WTC11 (cell line): Measurements from ENCODE around the gene SYMPK. TPM values are rescaled to one million over a fixed set of nuclear protein-coding genes. Genes with fewer than 3 reads are reported as not detected.
A peak's percentile ranks its signal among the peaks of the same experiment; 100 is the strongest.

ENCODE experiments used
- ATAC-seq: fragments of 200-7000 bp; cut with Tn5 transposase; 2 replicates; pipeline ENCODE4 v1.10.0; 2021; ENCODE audit warnings: mild to moderate bottlenecking, moderate library complexity
- CTCF ChIA-PET: fragments of 300-600 bp; sonication (Branson Sonifier 250); formaldehyde crosslinking; loops from one replicate; lab custom pipeline; 2021; ENCODE audit warnings: antibody characterized with exemption; lab: Charles Lee
- POLR2A ChIA-PET: fragments of 350-600 bp; sonication (Branson Sonifier 250); formaldehyde crosslinking; loops from one replicate; lab custom pipeline; 2021; ENCODE audit warnings: antibody characterized with exemption; lab: Charles Lee
- DNase-seq: peaks from one replicate; pipeline ENCODE4 v3.0.0; 2021; ENCODE audit warnings: low spot score
- H3K27ac Mint-ChIP-seq: 2 replicates; pipeline ENCODE4 v1.8.0; 2021; ENCODE audit warnings: mixed read lengths
- H3K27me3 Mint-ChIP-seq: 2 replicates; pipeline ENCODE4 v1.8.0; 2021; ENCODE audit warnings: low read depth, mild to moderate bottlenecking, moderate library complexity, mixed read lengths
- H3K36me3 Mint-ChIP-seq: 2 replicates; pipeline ENCODE4 v1.8.0; 2021; ENCODE audit warnings: mixed read lengths
- H3K4me1 Mint-ChIP-seq: 2 replicates; pipeline ENCODE4 v1.8.0; 2022; ENCODE audit warnings: mixed read lengths
- H3K4me3 Mint-ChIP-seq: 2 replicates; pipeline ENCODE4 v1.8.0; 2021; ENCODE audit warnings: mild to moderate bottlenecking, moderate library complexity, mixed read lengths
- H3K9me3 Mint-ChIP-seq: 2 replicates; pipeline ENCODE4 v1.8.0; 2021; ENCODE audit warnings: mixed read lengths
- FOXJ3 ChIP-seq: sonication (generic); formaldehyde crosslinking; IDR thresholded peaks from 2 replicates; pipeline ENCODE4 v1.9.0; 2021; ENCODE audit warnings: missing genetic modification reagents, mild to moderate bottlenecking, borderline replicate concordance
- NFE2L1 ChIP-seq: sonication (generic); formaldehyde crosslinking; IDR thresholded peaks from 2 replicates; pipeline ENCODE4 v1.8.1; 2023; ENCODE audit warnings: missing genetic modification reagents
- TCF7 ChIP-seq: sonication (generic); formaldehyde crosslinking; IDR thresholded peaks from 2 replicates; pipeline ENCODE4 v1.8.0; 2022; ENCODE audit warnings: mild to moderate bottlenecking, low read depth, missing genetic modification reagents, moderate library complexity
- total RNA-seq: library from RNA; stranded (reverse); gene quantifications from 3 replicates; pipeline ENCODE4 v1.2.3, GENCODE V29; 2021
- TF ChIP-seq, protein P1 (sequence below): sonication (generic); formaldehyde crosslinking; conservative IDR thresholded peaks from 2 replicates; pipeline ENCODE4 v1.8.1; 2023; ENCODE audit warnings: mild to moderate bottlenecking, low read depth, missing genetic modification reagents, moderate library complexity
- TF ChIP-seq, protein P2 (sequence below): fragments of 250-450 bp; sonication (Bioruptor Pico); IDR thresholded peaks from 2 replicates; pipeline ENCODE4 v1.8.0; 2021; ENCODE audit warnings: mild to moderate bottlenecking
- TF ChIP-seq, protein P3 (sequence below): sonication (generic); formaldehyde crosslinking; IDR thresholded peaks from 2 replicates; pipeline ENCODE4 v1.8.1; 2022; ENCODE audit warnings: low read depth, missing genetic modification reagents, borderline replicate concordance
- TF ChIP-seq, protein P4 (sequence below): sonication (generic); formaldehyde crosslinking; IDR thresholded peaks from 2 replicates; pipeline ENCODE4 v1.8.1; 2022; ENCODE audit warnings: mild to moderate bottlenecking, moderate library complexity, missing genetic modification reagents
- TF ChIP-seq, protein P5 (sequence below): sonication (generic); formaldehyde crosslinking; IDR thresholded peaks from 2 replicates; pipeline ENCODE4 v1.8.0; 2023; ENCODE audit warnings: mild to moderate bottlenecking, missing genetic modification reagents
- TF ChIP-seq, protein P6 (sequence below): fragments of 250-450 bp; sonication (Bioruptor Pico); IDR thresholded peaks from 2 replicates; pipeline ENCODE4 v1.9.0; 2021; ENCODE audit warnings: moderate library complexity, mild to moderate bottlenecking, inconsistent platforms, borderline replicate concordance
- TF ChIP-seq, protein P7 (sequence below): sonication (generic); formaldehyde crosslinking; IDR thresholded peaks from 2 replicates; pipeline ENCODE4 v1.8.1; 2023; ENCODE audit warnings: mild to moderate bottlenecking, moderate library complexity, missing genetic modification reagents
- TF ChIP-seq, protein P8 (sequence below): sonication (generic); formaldehyde crosslinking; IDR thresholded peaks from 2 replicates; pipeline ENCODE4 v1.8.0; 2022; ENCODE audit warnings: mild to moderate bottlenecking, missing genetic modification reagents
- TF ChIP-seq, protein P9 (sequence below): sonication (generic); formaldehyde crosslinking; IDR thresholded peaks from 2 replicates; pipeline ENCODE4 v1.8.1; 2023; ENCODE audit warnings: mild to moderate bottlenecking, missing genetic modification reagents

The SYMPK gene
- total RNA-seq, 1 experiment from 2014 or later: 106 TPM

DNA sequence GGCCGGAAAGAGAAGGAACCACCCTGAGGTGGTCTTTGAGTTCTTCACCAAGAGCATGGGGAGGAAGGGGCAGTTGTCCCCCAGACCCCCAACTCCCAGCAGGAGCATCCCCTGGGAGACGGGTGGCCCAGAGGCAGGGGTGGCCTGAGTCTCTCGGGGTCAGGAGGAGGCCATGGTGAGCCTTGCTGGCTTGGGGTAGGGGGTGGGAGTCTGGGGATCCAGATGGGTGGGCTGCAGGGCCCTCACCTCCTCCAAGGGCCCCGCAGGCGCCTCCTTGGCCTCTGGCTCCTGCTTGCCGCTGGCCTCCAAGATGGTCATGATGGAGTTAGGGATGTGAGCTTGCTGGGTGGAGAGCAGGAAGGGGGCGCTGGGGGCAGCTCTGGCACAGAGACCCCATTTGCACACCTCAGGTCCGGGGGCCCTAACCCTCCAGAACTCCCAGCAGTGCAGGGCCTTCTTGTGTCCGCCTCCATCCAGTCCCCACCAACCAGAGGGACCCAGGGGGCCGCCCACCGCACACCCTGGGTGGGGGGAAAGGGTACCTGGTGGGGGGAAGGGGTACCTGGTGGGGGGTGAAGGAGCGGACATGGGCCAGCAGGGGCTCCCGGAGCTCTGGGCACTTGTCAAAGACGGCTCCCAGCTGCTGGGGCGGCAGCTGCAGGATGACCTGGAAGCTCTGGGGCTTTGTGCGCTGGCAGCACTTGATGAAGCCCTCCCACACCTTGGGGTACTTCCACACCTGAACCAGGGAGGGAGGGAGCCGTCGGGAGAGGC, 46.5 kb downstream of the SYMPK start:
- no peaks in the 10 kb centered on the region for H3K9me3 Mint-ChIP-seq
- H3K27me3 Mint-ChIP-seq: no peaks in the 10 kb centered on the region; the same call in none of the 2 replicates
- no peak for TF ChIP-seq TCF7 (CRISPR knock-in tag)
- TF ChIP-seq, protein P1, sequence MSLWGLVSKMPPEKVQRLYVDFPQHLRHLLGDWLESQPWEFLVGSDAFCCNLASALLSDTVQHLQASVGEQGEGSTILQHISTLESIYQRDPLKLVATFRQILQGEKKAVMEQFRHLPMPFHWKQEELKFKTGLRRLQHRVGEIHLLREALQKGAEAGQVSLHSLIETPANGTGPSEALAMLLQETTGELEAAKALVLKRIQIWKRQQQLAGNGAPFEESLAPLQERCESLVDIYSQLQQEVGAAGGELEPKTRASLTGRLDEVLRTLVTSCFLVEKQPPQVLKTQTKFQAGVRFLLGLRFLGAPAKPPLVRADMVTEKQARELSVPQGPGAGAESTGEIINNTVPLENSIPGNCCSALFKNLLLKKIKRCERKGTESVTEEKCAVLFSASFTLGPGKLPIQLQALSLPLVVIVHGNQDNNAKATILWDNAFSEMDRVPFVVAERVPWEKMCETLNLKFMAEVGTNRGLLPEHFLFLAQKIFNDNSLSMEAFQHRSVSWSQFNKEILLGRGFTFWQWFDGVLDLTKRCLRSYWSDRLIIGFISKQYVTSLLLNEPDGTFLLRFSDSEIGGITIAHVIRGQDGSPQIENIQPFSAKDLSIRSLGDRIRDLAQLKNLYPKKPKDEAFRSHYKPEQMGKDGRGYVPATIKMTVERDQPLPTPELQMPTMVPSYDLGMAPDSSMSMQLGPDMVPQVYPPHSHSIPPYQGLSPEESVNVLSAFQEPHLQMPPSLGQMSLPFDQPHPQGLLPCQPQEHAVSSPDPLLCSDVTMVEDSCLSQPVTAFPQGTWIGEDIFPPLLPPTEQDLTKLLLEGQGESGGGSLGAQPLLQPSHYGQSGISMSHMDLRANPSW (CRISPR knock-in tag): no peak
- TF ChIP-seq, protein P2, sequence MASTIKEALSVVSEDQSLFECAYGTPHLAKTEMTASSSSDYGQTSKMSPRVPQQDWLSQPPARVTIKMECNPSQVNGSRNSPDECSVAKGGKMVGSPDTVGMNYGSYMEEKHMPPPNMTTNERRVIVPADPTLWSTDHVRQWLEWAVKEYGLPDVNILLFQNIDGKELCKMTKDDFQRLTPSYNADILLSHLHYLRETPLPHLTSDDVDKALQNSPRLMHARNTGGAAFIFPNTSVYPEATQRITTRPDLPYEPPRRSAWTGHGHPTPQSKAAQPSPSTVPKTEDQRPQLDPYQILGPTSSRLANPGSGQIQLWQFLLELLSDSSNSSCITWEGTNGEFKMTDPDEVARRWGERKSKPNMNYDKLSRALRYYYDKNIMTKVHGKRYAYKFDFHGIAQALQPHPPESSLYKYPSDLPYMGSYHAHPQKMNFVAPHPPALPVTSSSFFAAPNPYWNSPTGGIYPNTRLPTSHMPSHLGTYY (CRISPR knock-in tag): 0 out of 2 replicates have a peak, but pooled peaks have one; percentile 29
- TF ChIP-seq FOXJ3 (CRISPR knock-in tag): no peak
- TF ChIP-seq, protein P3, sequence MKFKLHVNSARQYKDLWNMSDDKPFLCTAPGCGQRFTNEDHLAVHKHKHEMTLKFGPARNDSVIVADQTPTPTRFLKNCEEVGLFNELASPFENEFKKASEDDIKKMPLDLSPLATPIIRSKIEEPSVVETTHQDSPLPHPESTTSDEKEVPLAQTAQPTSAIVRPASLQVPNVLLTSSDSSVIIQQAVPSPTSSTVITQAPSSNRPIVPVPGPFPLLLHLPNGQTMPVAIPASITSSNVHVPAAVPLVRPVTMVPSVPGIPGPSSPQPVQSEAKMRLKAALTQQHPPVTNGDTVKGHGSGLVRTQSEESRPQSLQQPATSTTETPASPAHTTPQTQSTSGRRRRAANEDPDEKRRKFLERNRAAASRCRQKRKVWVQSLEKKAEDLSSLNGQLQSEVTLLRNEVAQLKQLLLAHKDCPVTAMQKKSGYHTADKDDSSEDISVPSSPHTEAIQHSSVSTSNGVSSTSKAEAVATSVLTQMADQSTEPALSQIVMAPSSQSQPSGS: no peak
- TF ChIP-seq, protein P4, sequence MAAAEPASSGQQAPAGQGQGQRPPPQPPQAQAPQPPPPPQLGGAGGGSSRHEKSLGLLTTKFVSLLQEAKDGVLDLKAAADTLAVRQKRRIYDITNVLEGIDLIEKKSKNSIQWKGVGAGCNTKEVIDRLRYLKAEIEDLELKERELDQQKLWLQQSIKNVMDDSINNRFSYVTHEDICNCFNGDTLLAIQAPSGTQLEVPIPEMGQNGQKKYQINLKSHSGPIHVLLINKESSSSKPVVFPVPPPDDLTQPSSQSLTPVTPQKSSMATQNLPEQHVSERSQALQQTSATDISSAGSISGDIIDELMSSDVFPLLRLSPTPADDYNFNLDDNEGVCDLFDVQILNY (CRISPR knock-in tag): 0 out of 2 replicates have a peak, but pooled peaks have one; percentile 17
- 0 out of 2 replicates have a peak, but pooled peaks have one; percentile 15 for TF ChIP-seq NFE2L1
- TF ChIP-seq, protein P5, sequence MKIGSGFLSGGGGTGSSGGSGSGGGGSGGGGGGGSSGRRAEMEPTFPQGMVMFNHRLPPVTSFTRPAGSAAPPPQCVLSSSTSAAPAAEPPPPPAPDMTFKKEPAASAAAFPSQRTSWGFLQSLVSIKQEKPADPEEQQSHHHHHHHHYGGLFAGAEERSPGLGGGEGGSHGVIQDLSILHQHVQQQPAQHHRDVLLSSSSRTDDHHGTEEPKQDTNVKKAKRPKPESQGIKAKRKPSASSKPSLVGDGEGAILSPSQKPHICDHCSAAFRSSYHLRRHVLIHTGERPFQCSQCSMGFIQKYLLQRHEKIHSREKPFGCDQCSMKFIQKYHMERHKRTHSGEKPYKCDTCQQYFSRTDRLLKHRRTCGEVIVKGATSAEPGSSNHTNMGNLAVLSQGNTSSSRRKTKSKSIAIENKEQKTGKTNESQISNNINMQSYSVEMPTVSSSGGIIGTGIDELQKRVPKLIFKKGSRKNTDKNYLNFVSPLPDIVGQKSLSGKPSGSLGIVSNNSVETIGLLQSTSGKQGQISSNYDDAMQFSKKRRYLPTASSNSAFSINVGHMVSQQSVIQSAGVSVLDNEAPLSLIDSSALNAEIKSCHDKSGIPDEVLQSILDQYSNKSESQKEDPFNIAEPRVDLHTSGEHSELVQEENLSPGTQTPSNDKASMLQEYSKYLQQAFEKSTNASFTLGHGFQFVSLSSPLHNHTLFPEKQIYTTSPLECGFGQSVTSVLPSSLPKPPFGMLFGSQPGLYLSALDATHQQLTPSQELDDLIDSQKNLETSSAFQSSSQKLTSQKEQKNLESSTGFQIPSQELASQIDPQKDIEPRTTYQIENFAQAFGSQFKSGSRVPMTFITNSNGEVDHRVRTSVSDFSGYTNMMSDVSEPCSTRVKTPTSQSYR (CRISPR knock-in tag): 0 out of 2 replicates have a peak, but pooled peaks have one; percentile 39
- TF ChIP-seq, protein P6, sequence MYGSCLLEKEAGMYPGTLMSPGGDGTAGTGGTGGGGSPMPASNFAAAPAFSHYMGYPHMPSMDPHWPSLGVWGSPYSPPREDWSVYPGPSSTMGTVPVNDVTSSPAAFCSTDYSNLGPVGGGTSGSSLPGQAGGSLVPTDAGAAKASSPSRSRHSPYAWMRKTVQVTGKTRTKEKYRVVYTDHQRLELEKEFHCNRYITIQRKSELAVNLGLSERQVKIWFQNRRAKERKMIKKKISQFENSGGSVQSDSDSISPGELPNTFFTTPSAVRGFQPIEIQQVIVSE (CRISPR knock-in tag): no peak
- TF ChIP-seq, protein P7, sequence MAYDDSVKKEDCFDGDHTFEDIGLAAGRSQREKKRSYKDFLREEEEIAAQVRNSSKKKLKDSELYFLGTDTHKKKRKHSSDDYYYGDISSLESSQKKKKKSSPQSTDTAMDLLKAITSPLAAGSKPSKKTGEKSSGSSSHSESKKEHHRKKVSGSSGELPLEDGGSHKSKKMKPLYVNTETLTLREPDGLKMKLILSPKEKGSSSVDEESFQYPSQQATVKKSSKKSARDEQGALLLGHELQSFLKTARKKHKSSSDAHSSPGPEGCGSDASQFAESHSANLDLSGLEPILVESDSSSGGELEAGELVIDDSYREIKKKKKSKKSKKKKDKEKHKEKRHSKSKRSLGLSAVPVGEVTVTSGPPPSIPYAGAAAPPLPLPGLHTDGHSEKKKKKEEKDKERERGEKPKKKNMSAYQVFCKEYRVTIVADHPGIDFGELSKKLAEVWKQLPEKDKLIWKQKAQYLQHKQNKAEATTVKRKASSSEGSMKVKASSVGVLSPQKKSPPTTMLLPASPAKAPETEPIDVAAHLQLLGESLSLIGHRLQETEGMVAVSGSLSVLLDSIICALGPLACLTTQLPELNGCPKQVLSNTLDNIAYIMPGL (CRISPR knock-in tag): peak; percentile 43; the same call in 1 of the 2 replicates
- TF ChIP-seq, protein P8, sequence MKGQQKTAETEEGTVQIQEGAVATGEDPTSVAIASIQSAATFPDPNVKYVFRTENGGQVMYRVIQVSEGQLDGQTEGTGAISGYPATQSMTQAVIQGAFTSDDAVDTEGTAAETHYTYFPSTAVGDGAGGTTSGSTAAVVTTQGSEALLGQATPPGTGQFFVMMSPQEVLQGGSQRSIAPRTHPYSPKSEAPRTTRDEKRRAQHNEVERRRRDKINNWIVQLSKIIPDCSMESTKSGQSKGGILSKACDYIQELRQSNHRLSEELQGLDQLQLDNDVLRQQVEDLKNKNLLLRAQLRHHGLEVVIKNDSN (CRISPR knock-in tag): no peak
- TF ChIP-seq, protein P9, sequence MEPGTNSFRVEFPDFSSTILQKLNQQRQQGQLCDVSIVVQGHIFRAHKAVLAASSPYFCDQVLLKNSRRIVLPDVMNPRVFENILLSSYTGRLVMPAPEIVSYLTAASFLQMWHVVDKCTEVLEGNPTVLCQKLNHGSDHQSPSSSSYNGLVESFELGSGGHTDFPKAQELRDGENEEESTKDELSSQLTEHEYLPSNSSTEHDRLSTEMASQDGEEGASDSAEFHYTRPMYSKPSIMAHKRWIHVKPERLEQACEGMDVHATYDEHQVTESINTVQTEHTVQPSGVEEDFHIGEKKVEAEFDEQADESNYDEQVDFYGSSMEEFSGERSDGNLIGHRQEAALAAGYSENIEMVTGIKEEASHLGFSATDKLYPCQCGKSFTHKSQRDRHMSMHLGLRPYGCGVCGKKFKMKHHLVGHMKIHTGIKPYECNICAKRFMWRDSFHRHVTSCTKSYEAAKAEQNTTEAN (CRISPR knock-in tag): no peak
- TF ChIP-seq, all 79 proteins: peak for 5
- DNase-seq (peak; percentile 34), ATAC-seq (no peak; the same call in 1 of the 2 replicates)
- POLR2A ChIA-PET: interaction anchor here (0.6 to 4.0 kb wide), 7 partner anchors 17 to 172 kb away, joined by 3 to 47 read pairs (median 4); partner anchors contain the start of genes DMWD, FOXA3, SIX5 and SYMPK
- Mint-ChIP-seq H3K27ac (peak overlapping the region; percentile 76), H3K4me3 (peak overlapping the region; percentile 89), H3K4me1 (peaks cover 37% of the 10 kb centered on the region), H3K36me3 (peaks cover 12% of the 10 kb centered on the region)
- CTCF ChIA-PET: interaction anchor here (0.5 to 7.2 kb wide), 79 partner anchors 9 to 1535 kb away, joined by 3 to 135 read pairs (median 5); partner anchors contain the start of genes CALM3, DMPK, DMWD and FBXO46
